Panc1 (cell line): Measurements from ENCODE around the gene C16orf82.

Experiments
- POLR2AphosphoS5 ChIP-seq: IDR thresholded peaks from 2 replicates; pipeline ENCODE4 v1.6.1; 2012; ENCODE audit warnings: mild to moderate bottlenecking, low read depth, low read length, moderate library complexity
- SIN3A ChIP-seq: IDR thresholded peaks from 2 replicates; pipeline ENCODE4 v1.6.1; 2012; ENCODE audit warnings: low read depth, mild to moderate bottlenecking, low read length, moderate library complexity, borderline replicate concordance; ENCODE audit not compliant: insufficient read depth
- TF ChIP-seq, protein P1 (sequence below): fragments of 450-650 bp; IDR thresholded peaks from 2 replicates; pipeline ENCODE4 v1.5.1; 2017; ENCODE audit warnings: mild to moderate bottlenecking

DNA sequence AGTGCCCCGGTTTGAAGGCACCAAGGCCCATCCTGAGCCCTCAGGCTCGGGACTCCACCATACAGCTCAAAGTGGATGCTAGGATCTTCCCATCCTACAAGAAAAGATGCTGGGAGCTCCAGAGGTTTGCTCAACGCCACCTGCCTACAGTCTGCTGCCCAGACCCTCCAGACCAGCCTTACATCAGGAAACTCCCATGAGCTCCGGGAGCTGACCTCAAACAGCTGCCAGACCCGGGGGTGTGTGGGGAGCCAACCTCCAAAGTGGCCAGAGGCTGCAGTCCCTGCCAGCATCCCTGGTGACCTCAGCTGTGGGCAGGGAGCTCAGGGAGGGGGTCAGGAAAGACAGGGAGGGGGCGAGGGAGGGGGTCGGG lies 43.8 kb downstream of the C16orf82 start:
- no peak for TF ChIP-seq POLR2AphosphoS5
- TF ChIP-seq, protein P1, sequence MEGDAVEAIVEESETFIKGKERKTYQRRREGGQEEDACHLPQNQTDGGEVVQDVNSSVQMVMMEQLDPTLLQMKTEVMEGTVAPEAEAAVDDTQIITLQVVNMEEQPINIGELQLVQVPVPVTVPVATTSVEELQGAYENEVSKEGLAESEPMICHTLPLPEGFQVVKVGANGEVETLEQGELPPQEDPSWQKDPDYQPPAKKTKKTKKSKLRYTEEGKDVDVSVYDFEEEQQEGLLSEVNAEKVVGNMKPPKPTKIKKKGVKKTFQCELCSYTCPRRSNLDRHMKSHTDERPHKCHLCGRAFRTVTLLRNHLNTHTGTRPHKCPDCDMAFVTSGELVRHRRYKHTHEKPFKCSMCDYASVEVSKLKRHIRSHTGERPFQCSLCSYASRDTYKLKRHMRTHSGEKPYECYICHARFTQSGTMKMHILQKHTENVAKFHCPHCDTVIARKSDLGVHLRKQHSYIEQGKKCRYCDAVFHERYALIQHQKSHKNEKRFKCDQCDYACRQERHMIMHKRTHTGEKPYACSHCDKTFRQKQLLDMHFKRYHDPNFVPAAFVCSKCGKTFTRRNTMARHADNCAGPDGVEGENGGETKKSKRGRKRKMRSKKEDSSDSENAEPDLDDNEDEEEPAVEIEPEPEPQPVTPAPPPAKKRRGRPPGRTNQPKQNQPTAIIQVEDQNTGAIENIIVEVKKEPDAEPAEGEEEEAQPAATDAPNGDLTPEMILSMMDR = no peak
- TF ChIP-seq SIN3A = no peak
